Activated CD8-positive, alpha-beta T cell treated with anti-CD3 and anti-CD28 coated beads, Interleukin-2, amount 10 ng/mL, durations not matched to agents 7 days and 5 days (primary cell): ENCODE data around the gene RAC2. TPM values are rescaled to one million over a fixed set of nuclear protein-coding genes. Genes with fewer than 3 reads are reported as not detected.
"Not testable (repeated sequence)": the region's sequence is repeated elsewhere in the genome, so short reads cannot be mapped to it uniquely, and the experiment has no call there.

ENCODE experiments used
- ATAC-seq: fragments of 150-1000 bp; cut with Tn5 transposase; one replicate; pipeline ENCODE4 v1.10.0; 2021; ENCODE audit warnings: moderate library complexity
- CTCF ChIA-PET: fragments of 350-600 bp; sonication (Branson Sonifier 250); formaldehyde crosslinking; loops from one replicate; lab custom pipeline; 2021; ENCODE audit warnings: antibody characterized with exemption; lab: Charles Lee
- POLR2A ChIA-PET: fragments of 350-600 bp; sonication (Branson Sonifier 250); formaldehyde crosslinking; loops from one replicate; lab custom pipeline; 2021; ENCODE audit warnings: antibody characterized with exemption; lab: Charles Lee
- DNase-seq: peaks from one replicate; pipeline ENCODE4 v3.0.0-alpha.2; 2020
- H3K27ac Mint-ChIP-seq: one replicate; pipeline ENCODE4 v1.8.0; 2021; ENCODE audit warnings: mild to moderate bottlenecking, mixed read lengths
- H3K27me3 Mint-ChIP-seq: one replicate; pipeline ENCODE4 v1.8.0; 2021; ENCODE audit warnings: low read depth, mixed read lengths
- H3K36me3 Mint-ChIP-seq: one replicate; pipeline ENCODE4 v1.8.0; 2021; ENCODE audit warnings: low read depth, mixed read lengths
- H3K4me1 Mint-ChIP-seq: one replicate; pipeline ENCODE4 v1.8.0; 2021; ENCODE audit warnings: low read depth, mixed read lengths
- H3K4me3 Mint-ChIP-seq: one replicate; pipeline ENCODE4 v1.8.0; 2021; ENCODE audit warnings: mild to moderate bottlenecking, mixed read lengths
- H3K9me3 Mint-ChIP-seq: one replicate; pipeline ENCODE4 v1.8.0; 2022; ENCODE audit warnings: mixed read lengths; ENCODE audit not compliant: insufficient read depth
- total RNA-seq, 2 experiments: library from RNA; stranded (reverse); gene quantifications; one replicate each; pipeline ENCODE4 v1.2.3, GENCODE V29; 2021

The RAC2 gene
- total RNA-seq, 2 experiments from 2014 or later: 1,167 to 1,252 TPM

DNA sequence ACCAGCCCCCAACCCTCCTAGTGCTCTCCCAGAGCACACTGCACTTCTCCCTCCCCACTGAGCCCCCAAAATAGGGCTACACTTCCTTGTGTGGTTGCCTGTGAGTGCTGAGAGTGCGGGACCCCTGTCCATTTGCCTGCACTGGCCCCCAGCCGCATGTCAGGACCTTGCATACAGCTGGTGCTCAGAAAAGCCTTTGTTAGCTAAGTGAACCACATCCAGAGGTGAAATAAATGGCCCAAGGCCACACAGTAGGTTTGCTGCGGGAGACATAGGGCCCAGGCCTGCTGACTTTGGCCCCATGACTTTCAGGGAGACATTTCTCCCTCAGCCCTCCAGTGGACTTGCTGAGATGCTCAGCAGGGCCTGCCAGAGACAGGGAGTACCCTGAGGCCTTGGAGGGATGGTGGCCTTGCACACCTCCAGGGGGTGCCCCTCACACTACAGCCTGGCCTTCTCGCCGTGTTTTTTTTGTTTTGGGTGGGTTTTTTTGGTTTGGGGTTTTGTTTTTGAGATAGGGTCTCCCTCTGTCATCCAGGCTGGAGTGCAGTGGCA is 42.0 kb downstream of the RAC2 start:
- H3K4me1 Mint-ChIP-seq: peaks cover 47% of the 10 kb centered on the region
- DNase-seq: no peak
- H3K27me3 Mint-ChIP-seq: no peaks in the 10 kb centered on the region
- no peak for ATAC-seq
- no peaks in the 10 kb centered on the region for H3K9me3 Mint-ChIP-seq
- H3K36me3 Mint-ChIP-seq: peaks cover 5% of the 10 kb centered on the region
- no peak overlapping the region for H3K4me3 Mint-ChIP-seq
- ChIA-PET CTCF (interaction anchor here (1.2 to 17.4 kb wide), 5 partner anchors 16 to 66 kb away, joined by 3 to 280 read pairs (median 21); no protein-coding TSS in a partner anchor), POLR2A (interaction anchor here (1.1 to 3.0 kb wide), 3 partner anchors 17 to 40 kb away, joined by 3 to 23 read pairs (median 3); partner anchors contain the start of gene RAC2)
- H3K27ac Mint-ChIP-seq: no peak overlapping the region

- POLR2A ChIA-PET: interaction anchor here (1.1 to 5.2 kb wide), 4 partner anchors 18 to 53 kb away, joined by 3 to 31 read pairs (median 18); partner anchors contain the start of genes IL2RB and RAC2
- not testable (repeated sequence) for H3K27ac Mint-ChIP-seq
- H3K4me1 Mint-ChIP-seq: peaks cover 49% of the 10 kb centered on the region
Measured at GRCh38 chr22:37201443-37201820, 42.6 kb downstream of the RAC2 start.

GRCh38 chr22:37199760-37200108 is 44.3 kb downstream of the RAC2 start:
- no peak for DNase-seq
- Mint-ChIP-seq H3K4me1 (peaks cover 66% of the 10 kb centered on the region), H3K36me3 (peaks cover 8% of the 10 kb centered on the region), H3K27me3 (no peaks in the 10 kb centered on the region), H3K9me3 (no peaks in the 10 kb centered on the region), H3K27ac (peak overlapping the region; percentile 96), H3K4me3 (peak overlapping the region; percentile 87)
- ChIA-PET CTCF (interaction anchor here (0.7 to 17.4 kb wide), 53 partner anchors 9 to 424 kb away, joined by 3 to 280 read pairs (median 6); partner anchors contain the start of genes C1QTNF6, CYTH4, IFT27 and IL2RB), POLR2A (interaction anchor here (0.7 to 5.2 kb wide), 17 partner anchors 9 to 120 kb away, joined by 3 to 34 read pairs (median 7); partner anchors contain the start of genes IL2RB and RAC2)
- ATAC-seq: no peak

More at GRCh38 chr22:37201443-37201820, 42.6 kb downstream of the RAC2 start:
- CTCF ChIA-PET: interaction anchor here (1.2 to 17.4 kb wide), 8 partner anchors 8 to 66 kb away, joined by 3 to 280 read pairs (median 20); partner anchors contain the start of gene SSTR3
- not testable (repeated sequence) for H3K36me3 Mint-ChIP-seq, DNase-seq, H3K27me3 Mint-ChIP-seq, H3K4me3 Mint-ChIP-seq, ATAC-seq, H3K9me3 Mint-ChIP-seq

- Mint-ChIP-seq H3K9me3 (no peaks in the 10 kb centered on the region), H3K36me3 (peaks cover 11% of the 10 kb centered on the region), H3K4me3 (peak overlapping the region; percentile 87), H3K4me1 (peaks cover 71% of the 10 kb centered on the region), H3K27me3 (no peaks in the 10 kb centered on the region), H3K27ac (peak overlapping the region; percentile 96)
- POLR2A ChIA-PET: interaction anchor here (0.7 to 5.2 kb wide), 20 partner anchors 10 to 180 kb away, joined by 3 to 34 read pairs (median 6); partner anchors contain the start of genes IL2RB, RAC2 and TST
- ATAC-seq (peak; percentile 98), DNase-seq (peak; percentile 100)
- CTCF ChIA-PET: interaction anchor here (0.7 to 17.4 kb wide), 54 partner anchors 9 to 423 kb away, joined by 3 to 280 read pairs (median 6); partner anchors contain the start of genes C1QTNF6, CYTH4, IFT27 and IL2RB
Measured at GRCh38 chr22:37199103-37199759, 44.8 kb downstream of the RAC2 start.

DNA sequence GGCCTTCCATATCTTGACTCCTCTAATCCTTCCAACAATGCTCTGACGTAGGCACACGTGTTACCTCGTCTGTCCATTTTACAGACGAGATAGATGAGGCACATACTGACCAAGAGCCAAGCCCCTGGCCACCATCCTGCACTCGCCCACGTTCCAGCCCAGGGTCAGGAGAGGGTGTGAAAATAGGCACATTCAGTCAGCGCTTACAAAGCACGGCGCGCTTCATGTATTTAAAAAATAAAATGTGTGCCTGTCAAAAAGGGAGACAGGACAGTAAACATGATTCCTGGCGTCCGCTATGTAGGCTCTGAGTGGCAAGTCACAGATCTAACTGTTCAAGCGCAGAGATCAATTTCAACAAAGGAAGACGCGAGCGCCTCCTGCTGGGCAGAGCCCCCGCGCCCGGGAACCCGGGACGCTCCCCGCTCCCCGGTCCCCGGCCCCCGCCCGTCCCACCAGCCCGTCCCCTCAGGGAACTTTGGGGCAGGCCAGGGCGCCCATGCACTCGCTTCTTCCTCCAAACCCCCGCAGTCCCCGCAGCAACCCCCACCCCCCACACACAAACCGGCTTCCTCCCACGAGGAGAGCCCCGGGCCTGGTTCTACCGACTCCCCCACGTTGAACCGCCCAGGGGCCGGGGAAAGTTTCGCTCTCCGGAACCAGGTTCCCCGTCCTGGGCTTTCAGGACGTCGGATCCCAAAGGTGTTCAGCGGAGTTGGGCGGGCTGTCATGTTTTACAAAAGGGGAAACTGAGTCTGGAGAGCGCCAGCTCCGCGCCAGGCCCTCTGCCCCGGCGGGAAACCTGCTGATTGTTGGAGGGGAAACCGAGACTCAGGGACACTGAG is 45.6 kb downstream of the RAC2 start:
- ATAC-seq: peak; percentile 42
- Mint-ChIP-seq H3K4me1 (peaks cover 77% of the 10 kb centered on the region), H3K27me3 (no peaks in the 10 kb centered on the region), H3K4me3 (peak overlapping the region; percentile 87), H3K36me3 (peaks cover 16% of the 10 kb centered on the region), H3K27ac (peak overlapping the region; percentile 96), H3K9me3 (no peaks in the 10 kb centered on the region)
- ChIA-PET POLR2A (interaction anchor here (0.7 to 5.2 kb wide), 15 partner anchors 10 to 179 kb away, joined by 3 to 34 read pairs (median 7); partner anchors contain the start of genes C1QTNF6, IL2RB, RAC2 and TST), CTCF (interaction anchor here (0.7 to 17.4 kb wide), 58 partner anchors 8 to 422 kb away, joined by 3 to 280 read pairs (median 7); partner anchors contain the start of genes C1QTNF6, IFT27, IL2RB and KCTD17)
- DNase-seq: peak; percentile 94

GRCh38 chr22:37197451-37198257 is 46.4 kb downstream of the RAC2 start:
- Mint-ChIP-seq H3K27ac (peak overlapping the region; percentile 96), H3K4me3 (peak overlapping the region; percentile 87), H3K36me3 (peaks cover 21% of the 10 kb centered on the region), H3K9me3 (peaks cover 1% of the 10 kb centered on the region), H3K4me1 (peaks cover 80% of the 10 kb centered on the region), H3K27me3 (no peaks in the 10 kb centered on the region)
- CTCF ChIA-PET: interaction anchor here (0.7 to 17.4 kb wide), 22 partner anchors 11 to 342 kb away, joined by 4 to 280 read pairs (median 8); partner anchors contain the start of genes C1QTNF6 and IL2RB
- POLR2A ChIA-PET: interaction anchor here (1.0 to 5.2 kb wide), 10 partner anchors 10 to 179 kb away, joined by 3 to 34 read pairs (median 8); partner anchors contain the start of genes C1QTNF6, IL2RB, RAC2 and TST
- DNase-seq (no peak), ATAC-seq (no peak)

GRCh38 chr22:37196539-37197450 is 47.3 kb downstream of the RAC2 start:
- Mint-ChIP-seq H3K27me3 (no peaks in the 10 kb centered on the region), H3K27ac (no peak overlapping the region), H3K4me3 (no peak overlapping the region), H3K36me3 (peaks cover 25% of the 10 kb centered on the region), H3K9me3 (peaks cover 10% of the 10 kb centered on the region), H3K4me1 (peaks cover 82% of the 10 kb centered on the region)
- no peak for ATAC-seq
- DNase-seq: no peak
- ChIA-PET POLR2A (interaction anchor here (1.0 to 5.2 kb wide), 7 partner anchors 9 to 151 kb away, joined by 3 to 34 read pairs (median 11); partner anchors contain the start of genes C1QTNF6 and IL2RB), CTCF (interaction anchor here (0.7 to 17.4 kb wide), 20 partner anchors 10 to 341 kb away, joined by 4 to 280 read pairs (median 8); partner anchors contain the start of genes C1QTNF6 and IL2RB)

DNA sequence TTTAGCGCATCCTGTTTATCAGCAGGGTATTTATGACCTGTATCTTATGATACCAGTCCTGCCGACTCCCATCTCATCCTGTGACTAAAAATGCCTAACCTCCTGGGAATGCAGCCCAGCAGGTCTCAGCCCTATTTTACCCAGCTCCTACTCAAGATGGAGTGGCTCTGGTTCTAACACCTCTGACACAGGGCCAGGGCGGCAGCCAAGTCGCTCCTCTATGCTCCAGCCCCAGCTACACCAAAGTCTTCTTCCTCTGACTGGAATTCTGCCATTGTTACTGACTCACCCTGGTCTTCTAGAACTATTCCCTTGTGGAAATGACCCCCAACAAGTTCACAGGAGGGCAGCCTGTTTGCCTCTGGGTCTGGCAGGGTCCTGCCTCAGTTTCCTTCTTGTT is 48.1 kb downstream of the RAC2 start:
- Mint-ChIP-seq H3K4me1 (peaks cover 76% of the 10 kb centered on the region), H3K27ac (peak overlapping the region; percentile 16)
- POLR2A ChIA-PET: no interaction called here

DNA sequence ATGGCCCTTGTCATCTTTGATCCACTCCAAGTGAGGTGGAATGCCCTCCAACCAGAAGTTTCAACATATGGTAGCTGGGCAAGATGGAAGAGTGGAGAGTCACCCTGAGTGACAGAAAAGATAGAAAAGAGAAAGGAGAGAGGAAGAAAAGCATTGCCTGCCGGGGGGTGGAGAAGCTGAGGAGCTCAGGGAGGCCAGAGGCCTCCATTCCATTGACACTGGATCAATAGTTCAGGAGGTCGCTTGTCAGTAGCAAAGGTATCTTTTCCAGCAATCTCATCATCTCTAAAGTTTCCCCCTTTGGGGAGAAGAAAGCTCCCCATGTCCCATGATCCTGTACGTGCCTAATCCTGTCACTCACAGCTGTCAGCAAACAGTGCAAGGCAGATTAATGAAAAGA is 49.3 kb downstream of the RAC2 start:
- Mint-ChIP-seq H3K4me3 (no peak overlapping the region), H3K27ac (peak overlapping the region; percentile 86), H3K27me3 (no peaks in the 10 kb centered on the region), H3K4me1 (peaks cover 68% of the 10 kb centered on the region), H3K36me3 (peaks cover 33% of the 10 kb centered on the region), H3K9me3 (peaks cover 10% of the 10 kb centered on the region)
- POLR2A ChIA-PET: interaction anchor here (1.8 to 3.2 kb wide), 4 partner anchors 28 to 115 kb away, joined by 5 to 16 read pairs (median 6); no protein-coding TSS in a partner anchor
- ATAC-seq (no peak), DNase-seq (no peak)
- CTCF ChIA-PET: interaction anchor here (0.8 to 17.4 kb wide), 7 partner anchors 18 to 413 kb away, joined by 3 to 280 read pairs (median 5); no protein-coding TSS in a partner anchor

More for the DNA sequence above, 48.1 kb downstream of the RAC2 start:
- ATAC-seq: no peak
- DNase-seq: no peak
- peaks cover 10% of the 10 kb centered on the region for H3K9me3 Mint-ChIP-seq
- CTCF ChIA-PET: interaction anchor here (1.5 to 17.4 kb wide), 2 partner anchors 32 to 69 kb away, joined by 4 to 280 read pairs; no protein-coding TSS in a partner anchor
- no peak overlapping the region for H3K4me3 Mint-ChIP-seq
- H3K36me3 Mint-ChIP-seq: peaks cover 25% of the 10 kb centered on the region
- no peaks in the 10 kb centered on the region for H3K27me3 Mint-ChIP-seq
